Endometrium (tissue), 2 donors: ENCODE data around the gene CLCF1.
"Not testable (repeated sequence)": the region's sequence is repeated elsewhere in the genome, so short reads cannot be mapped to it uniquely, and the experiment has no call there.

Experiments
- FAIRE-seq: peaks from 2 replicates; lab custom pipeline; 2012; peaks lifted over from hg19 to GRCh38; lab: Jason Lieb, UNC
- donor health status: control.
- donor health status: control.

CLCF1 gene

DNA sequence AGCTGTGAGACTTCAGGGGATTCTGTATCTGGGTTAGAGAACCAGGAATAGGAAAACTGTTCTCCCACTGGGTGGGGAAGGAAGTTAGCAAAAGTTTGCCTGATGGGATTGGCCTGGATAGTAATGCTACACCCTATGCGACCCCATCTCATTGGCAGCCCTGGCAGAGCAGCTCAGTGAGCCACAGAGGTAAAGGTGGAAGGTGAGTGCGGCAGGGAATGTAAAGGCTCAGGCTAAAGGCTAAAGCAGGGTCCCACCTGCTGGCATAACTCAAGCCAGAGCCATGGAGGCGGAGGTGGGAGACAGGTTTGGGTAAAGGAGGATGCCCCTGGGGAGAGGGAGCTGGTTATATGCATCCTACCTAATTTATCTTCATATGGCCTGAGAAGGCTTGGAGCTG is 51.3 kb downstream of the CLCF1 start:
- no peak for FAIRE-seq

DNA sequence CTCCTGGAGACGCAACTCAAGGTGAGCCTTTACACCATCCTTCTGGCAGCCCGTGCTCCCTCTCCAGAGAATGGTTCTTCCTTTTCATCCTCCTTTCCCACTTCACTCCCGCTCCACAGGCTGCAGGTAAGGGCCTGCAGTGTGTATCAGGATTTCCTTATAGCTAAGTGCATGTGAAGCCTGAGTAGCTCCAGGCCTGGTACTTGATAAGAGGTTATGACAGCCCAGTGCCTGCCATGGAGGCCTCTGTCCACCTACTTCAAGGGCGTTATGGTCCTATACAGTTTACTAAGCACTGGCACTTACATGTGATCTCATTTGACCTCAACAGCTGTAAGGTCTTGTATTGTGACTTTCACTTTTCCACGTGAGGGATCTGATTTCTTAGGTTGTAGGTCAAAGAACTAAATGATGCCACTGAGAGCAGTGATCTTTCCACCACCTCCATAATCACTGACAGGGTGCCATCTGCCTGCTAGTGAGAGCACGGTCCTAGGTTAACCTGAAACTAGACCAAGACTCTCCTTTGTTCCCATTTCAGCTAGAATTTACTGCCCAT is 52.0 kb downstream of the CLCF1 start:
- FAIRE-seq: no peak

DNA sequence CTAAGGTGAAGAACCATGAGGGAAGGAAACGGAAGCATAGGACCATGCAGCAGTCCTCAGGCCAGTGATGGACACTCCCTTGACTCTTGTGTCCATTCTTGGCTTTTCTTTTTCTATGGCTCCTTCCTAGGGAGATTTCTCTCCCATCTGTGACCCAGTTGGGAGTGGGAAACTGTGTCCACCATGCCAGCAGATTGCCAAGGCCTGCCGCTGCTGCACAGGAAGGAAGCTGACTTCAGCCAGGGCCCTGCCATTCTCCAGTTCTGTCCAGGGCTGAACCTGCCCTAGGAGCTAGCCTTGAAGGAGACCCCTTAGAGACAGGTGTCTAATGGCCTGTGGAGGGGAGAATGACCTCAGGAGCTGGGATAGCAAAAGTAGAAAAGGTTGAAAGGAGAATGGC is 52.7 kb downstream of the CLCF1 start:
- FAIRE-seq: no peak

DNA sequence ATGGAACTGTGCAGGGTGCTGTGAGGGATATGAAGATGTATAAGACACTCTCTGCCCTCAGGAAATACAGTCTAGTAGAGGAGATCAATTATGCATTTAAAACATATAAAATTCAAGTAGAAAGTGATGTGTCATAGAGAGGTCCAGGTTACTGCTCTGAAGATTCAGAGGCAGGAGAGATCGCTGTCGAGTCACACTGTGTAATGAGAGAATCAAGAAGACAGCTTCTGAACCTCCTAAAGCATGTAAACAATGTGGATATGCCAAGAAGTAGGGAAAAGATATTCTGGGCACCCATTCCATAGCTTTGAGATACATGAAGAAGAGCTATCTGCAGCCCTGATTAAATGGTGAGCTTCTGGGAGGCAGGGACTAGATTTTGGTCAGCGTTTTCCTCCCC is 53.4 kb downstream of the CLCF1 start:
- no peak for FAIRE-seq

DNA sequence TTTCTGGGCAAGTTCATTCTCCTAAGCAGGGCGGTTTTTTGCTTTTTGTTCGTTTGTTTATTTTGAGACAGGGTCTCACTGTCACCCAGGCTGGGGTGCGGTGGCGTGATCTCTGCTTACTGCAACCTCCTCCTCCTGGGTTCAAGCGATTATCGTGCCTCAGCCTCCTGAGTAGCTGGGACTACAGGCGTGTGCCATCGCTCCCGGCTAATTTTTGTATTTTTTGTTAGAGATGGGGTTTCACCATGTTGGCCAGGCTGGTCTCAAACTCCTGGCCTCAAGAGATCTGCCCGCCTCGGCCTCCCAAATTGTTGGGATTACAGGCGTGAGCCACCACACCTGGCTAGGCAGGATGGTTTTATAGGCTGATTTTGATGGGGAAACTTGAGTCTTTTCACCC is 54.5 kb downstream of the CLCF1 start:
- FAIRE-seq: not testable (repeated sequence)

DNA sequence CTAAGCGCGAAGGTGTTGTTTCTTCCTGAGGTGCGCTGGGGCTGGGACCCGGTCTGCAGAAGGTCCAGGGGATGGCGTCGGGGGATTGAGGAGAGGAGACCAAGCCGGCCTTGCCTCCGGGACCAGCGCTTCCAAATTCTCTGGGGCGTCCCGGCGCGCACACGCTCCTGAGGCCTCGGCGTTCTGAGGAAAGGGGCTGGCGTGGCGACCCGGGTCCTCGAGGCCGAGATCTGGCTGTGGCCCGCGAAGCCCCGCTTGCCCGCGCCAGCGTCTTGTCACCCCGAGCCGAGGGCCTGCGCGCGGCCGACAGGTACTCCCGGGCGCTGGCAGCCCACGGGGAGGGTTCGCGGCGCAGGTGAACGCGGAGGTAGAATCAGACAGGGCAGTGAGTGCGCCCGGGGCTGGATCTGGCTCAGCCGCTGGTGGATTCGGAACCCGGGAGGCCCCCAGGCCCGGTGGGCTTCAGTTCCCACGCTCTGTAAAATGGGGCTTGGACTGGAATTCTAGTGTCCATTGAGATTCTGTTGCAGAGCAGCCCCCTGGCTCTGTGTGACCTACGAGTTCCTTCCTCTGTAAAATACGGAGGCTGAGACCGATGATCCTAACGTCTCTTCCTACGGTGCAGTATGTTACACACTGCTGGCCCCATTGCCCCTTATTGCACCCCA is 55.4 kb downstream of the CLCF1 start:
- FAIRE-seq: no peak

DNA sequence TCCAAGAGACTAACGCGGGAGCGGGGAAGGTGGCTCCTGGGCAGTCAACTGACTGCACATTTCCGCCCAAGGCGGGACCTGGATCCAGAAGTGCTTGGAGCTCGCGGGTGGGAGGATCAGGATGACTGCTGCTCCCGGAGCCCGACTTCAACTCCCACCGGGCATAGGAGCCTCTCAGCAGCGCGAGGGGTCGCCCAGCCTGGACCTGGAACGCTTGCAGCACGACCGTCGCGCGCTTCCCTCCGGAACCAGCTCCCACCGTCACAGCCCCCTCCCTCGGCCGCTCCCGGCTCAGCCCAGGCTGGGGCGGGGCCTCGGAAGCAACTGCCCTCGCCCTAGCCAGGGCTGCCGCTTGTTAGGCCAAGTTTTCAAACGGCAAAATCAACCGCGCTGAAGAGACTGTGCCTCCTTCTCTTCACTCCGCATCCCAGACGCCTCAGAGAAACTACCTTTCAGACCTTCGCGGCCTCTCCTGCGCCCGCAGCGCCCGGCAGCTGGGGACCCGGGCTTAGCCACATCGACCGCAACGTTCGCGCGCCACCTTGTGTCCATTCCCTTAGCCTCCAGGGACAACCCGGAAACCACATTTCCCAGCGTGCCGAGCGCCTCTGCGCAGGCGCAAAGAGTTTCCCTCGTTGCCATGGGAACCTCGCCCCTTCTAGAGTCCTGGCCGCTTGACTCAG is 56.1 kb downstream of the CLCF1 start:
- no peak for FAIRE-seq

DNA sequence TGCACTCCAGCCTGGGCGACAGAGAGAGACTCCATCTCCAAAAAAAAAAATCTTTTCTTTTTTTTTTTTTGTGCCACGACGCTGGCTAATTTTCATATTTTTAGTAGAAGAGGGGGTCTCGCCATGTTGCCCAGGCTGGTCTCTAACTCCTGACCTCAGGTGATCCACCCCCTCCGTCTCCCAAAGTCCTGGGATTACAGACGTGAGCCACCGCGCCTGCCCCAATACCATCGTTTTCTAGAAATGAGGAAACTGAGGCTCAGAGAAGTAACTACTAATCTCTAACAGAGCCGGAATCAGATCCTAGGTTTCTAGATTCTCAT is 56.6 kb downstream of the CLCF1 start:
- no peak for FAIRE-seq

DNA sequence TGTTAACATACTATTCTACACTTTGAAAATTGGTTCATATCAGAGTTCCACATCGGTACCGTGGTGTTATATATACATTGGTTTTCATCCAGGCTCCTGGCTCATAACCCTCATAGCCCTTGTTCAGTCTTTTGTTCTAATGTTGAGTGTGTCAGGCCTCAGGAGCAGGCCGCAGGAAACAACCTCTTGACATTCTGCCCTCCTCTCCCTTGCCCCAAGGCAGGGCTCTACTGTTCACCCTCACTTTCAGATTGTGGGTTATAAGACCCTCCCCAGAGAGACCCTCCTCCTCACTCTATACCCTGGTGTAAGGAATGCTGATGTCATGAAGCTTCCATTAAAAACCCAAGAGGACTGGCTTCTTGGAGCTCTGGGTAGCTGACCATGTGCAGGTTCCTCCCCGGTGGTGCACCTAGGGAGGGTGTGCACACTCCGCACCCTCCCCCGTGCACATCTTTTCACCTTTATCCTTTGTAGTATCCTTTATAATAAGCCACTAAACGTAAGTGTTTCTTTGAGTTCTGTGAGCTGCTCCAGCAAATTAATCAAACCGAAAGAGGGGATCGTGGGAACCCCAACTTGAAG is 58.0 kb downstream of the CLCF1 start:
- FAIRE-seq: no peak

DNA sequence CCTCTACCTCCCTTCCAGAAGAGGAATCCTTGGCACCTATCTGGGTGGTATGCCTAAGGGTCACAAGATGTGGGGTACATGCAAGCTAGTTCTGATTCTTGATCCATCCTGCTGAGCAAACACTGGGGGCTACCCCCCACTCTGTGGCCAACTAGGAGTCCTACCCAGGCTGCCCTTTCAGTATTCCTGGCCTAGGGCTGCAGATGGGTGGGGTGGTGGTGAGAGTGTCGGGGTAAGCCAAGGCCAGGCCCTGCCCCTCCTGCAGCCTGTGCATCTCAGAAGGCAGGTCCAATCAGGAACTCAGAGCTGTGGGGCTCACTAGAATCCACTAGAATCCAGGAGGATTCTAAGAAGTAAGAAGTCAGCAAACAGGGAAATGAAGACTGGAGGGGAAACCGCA is 59.2 kb downstream of the CLCF1 start:
- no peak for FAIRE-seq
